ENCODE measurements around the gene MACROD1.

MACROD1 gene

GRCh38 chr11:64007160-64007628 lies 158.7 kb downstream of the MACROD1 start:
- peaks cover 17% of the 10 kb centered on the region for H3K9me3 ChIP-seq
- peaks cover 37% of the 10 kb centered on the region for H3K4me1 ChIP-seq
- no peak overlapping the region for H3K27ac ChIP-seq
- H3K4me3 ChIP-seq = no peak overlapping the region
- H4K20me1 ChIP-seq = peaks cover 70% of the 10 kb centered on the region
- H3K27me3 ChIP-seq = peaks cover 40% of the 10 kb centered on the region
- no peak overlapping the region for H3K9ac ChIP-seq
- H3K36me3 ChIP-seq = 0 out of 2 replicates have a peak, but pooled peaks cover 7% of the 10 kb centered on the region
- no peak for TF ChIP-seq Cebpa-rat (IDR thresholded peaks at IDR 0.05)
- H3K4me2 ChIP-seq = peak overlapping the region; percentile 60

DNA sequence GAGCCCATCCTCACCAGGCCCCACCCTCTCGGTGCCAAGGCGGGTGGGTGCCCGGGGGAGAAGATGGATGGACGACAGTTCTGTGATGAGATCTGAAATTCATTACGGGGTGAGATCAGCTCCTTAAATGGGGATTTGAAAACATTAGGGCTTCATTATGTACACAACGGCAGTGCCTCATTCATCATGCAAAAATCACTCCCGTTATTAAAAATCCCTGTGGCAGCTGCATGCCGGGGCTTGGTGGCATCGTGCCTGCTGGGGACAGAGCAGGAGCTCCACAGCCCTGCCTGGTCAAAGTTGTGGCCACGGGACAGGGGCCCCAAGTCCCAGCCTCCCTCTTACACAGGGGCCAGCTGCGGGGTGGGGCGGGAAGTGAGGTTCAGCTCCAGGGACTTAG lies 159.5 kb downstream of the MACROD1 start:
- TF ChIP-seq Cebpa-rat (IDR thresholded peaks at IDR 0.05) = no peak
- peaks cover 45% of the 10 kb centered on the region for H3K4me1 ChIP-seq
- H3K27me3 ChIP-seq = peaks cover 40% of the 10 kb centered on the region
- peaks cover 78% of the 10 kb centered on the region for H4K20me1 ChIP-seq
- peaks cover 17% of the 10 kb centered on the region for H3K9me3 ChIP-seq
- no peak overlapping the region for H3K9ac ChIP-seq
- no peak overlapping the region for H3K4me3 ChIP-seq
- no peak overlapping the region for H3K4me2 ChIP-seq
- 0 out of 2 replicates have a peak, but pooled peaks cover 7% of the 10 kb centered on the region for H3K36me3 ChIP-seq
- no peak overlapping the region for H3K27ac ChIP-seq

GRCh38 chr11:64005691-64006090 lies 160.2 kb downstream of the MACROD1 start:
- no peak for TF ChIP-seq Cebpa-rat (IDR thresholded peaks at IDR 0.05)
- H3K4me2 ChIP-seq = no peak overlapping the region
- H3K9ac ChIP-seq = no peak overlapping the region
- H3K4me1 ChIP-seq = peaks cover 52% of the 10 kb centered on the region
- H4K20me1 ChIP-seq = peaks cover 85% of the 10 kb centered on the region
- H3K4me3 ChIP-seq = no peak overlapping the region
- H3K27me3 ChIP-seq = peaks cover 40% of the 10 kb centered on the region
- 0 out of 2 replicates have a peak, but pooled peaks cover under 1% of the 10 kb centered on the region for H3K36me3 ChIP-seq
- no peak overlapping the region for H3K27ac ChIP-seq
- H3K9me3 ChIP-seq = peaks cover 11% of the 10 kb centered on the region

DNA sequence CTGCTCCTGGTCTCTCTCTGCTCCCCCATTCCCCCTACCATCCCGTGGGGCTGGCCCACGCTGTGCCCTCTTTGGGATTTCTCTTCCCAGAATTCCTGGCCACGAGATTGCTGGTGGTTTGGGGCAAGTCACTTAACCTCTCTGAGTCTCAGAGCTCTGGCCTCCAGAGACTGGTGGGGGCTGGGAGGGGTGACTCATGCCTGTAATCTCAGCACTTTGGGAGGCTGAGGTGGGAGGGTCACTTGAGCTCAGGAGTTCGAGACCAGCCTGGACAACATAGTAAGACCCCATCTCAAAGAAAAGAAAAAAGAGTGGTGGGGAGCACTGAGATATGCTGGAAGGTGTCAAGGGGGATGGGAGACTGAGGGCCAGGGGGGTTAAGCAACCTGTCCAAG lies 161.3 kb downstream of the MACROD1 start:
- H3K9me3 ChIP-seq = no peaks in the 10 kb centered on the region
- H3K27ac ChIP-seq = no peak overlapping the region
- no peak overlapping the region for H3K9ac ChIP-seq
- H3K36me3 ChIP-seq = no peaks in the 10 kb centered on the region
- peak overlapping the region; percentile 97; the same call in 1 of the 2 replicates for H3K4me2 ChIP-seq
- no peak for TF ChIP-seq Cebpa-rat (IDR thresholded peaks at IDR 0.05)
- H4K20me1 ChIP-seq = peaks cover 95% of the 10 kb centered on the region
- no peak overlapping the region for H3K4me3 ChIP-seq
- H3K27me3 ChIP-seq = peaks cover 46% of the 10 kb centered on the region
- H3K4me1 ChIP-seq = peaks cover 63% of the 10 kb centered on the region

GRCh38 chr11:64003807-64004589 lies 161.9 kb downstream of the MACROD1 start:
- Histone ChIP-seq H3K4me1 (peaks cover 69% of the 10 kb centered on the region), H3K9ac (no peak overlapping the region), H3K36me3 (0 out of 2 replicates have a peak, but pooled peaks cover under 1% of the 10 kb centered on the region), H3K9me3 (no peaks in the 10 kb centered on the region), H3K27ac (peak overlapping the region; percentile 51), H3K4me3 (no peak overlapping the region), H4K20me1 (peaks cover 95% of the 10 kb centered on the region), H3K27me3 (peaks cover 43% of the 10 kb centered on the region), H3K4me2 (peak overlapping the region; percentile 97)
- no peak for TF ChIP-seq Cebpa-rat (IDR thresholded peaks at IDR 0.05)

GRCh38 chr11:64001484-64002420 lies 164.2 kb downstream of the MACROD1 start:
- H3K4me1 ChIP-seq = peaks cover 79% of the 10 kb centered on the region
- peaks cover 23% of the 10 kb centered on the region for H3K36me3 ChIP-seq
- peak overlapping the region; percentile 38; the same call in 1 of the 2 replicates for H3K9ac ChIP-seq
- H3K9me3 ChIP-seq = no peaks in the 10 kb centered on the region
- no peak for TF ChIP-seq Cebpa-rat (IDR thresholded peaks at IDR 0.05)
- peak overlapping the region; percentile 55; the same call in 1 of the 2 replicates for H3K4me3 ChIP-seq
- H3K27me3 ChIP-seq = peaks cover 21% of the 10 kb centered on the region
- H4K20me1 ChIP-seq = peaks cover 95% of the 10 kb centered on the region
- H3K27ac ChIP-seq = peak overlapping the region; percentile 72
- peak overlapping the region; percentile 97 for H3K4me2 ChIP-seq

DNA sequence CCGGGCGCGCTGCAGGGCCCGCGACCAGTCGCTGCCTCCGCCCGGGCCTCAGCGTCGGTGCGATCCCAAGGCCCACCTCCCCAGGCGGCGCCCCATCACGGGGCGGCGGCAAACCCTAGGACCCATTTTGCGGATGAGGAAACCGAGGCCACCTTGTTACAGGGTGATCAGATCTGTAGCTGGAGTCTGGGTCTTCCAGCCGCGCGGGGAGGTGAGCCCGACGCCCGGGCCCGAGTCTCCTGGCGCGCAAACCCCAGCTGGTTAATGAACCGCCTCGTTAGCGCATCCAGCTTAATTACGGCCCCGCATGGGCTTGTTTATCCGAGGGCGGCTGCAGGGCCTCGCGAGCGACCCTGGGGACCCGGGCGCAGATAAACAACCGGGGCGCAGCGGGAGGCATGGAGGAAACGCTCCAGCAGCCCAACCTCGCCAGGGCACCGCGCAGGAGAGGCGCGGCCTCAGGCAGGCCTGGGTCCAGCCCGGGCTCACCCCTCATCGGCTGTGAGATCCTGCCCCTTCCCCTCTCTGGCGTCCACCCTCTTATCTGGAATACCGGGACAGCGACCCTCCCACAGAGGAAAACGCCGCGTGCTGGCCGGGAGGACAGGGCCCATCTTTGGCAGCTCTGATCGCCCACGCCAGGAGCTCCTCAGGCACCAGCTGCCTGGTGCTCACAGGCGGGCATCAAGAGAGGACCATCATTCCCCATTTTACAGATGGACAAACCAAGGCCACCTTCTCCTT lies 165.0 kb downstream of the MACROD1 start:
- Histone ChIP-seq H3K4me2 (peak overlapping the region; percentile 97), H3K27me3 (peaks cover 12% of the 10 kb centered on the region), H3K36me3 (peaks cover 31% of the 10 kb centered on the region), H3K4me1 (peaks cover 85% of the 10 kb centered on the region), H3K9me3 (no peaks in the 10 kb centered on the region), H3K27ac (peak overlapping the region; percentile 15; the same call in 1 of the 2 replicates), H4K20me1 (peaks cover 95% of the 10 kb centered on the region), H3K4me3 (peak overlapping the region; percentile 55), H3K9ac (peak overlapping the region; percentile 29; the same call in 1 of the 2 replicates)
- TF ChIP-seq Cebpa-rat (IDR thresholded peaks at IDR 0.05) = no peak

- Histone ChIP-seq H3K27me3 (0 out of 2 replicates have a peak, but pooled peaks cover 7% of the 10 kb centered on the region), H3K4me2 (peak overlapping the region; percentile 97), H3K36me3 (peaks cover 39% of the 10 kb centered on the region), H4K20me1 (peaks cover 95% of the 10 kb centered on the region), H3K9ac (peak overlapping the region; percentile 29; the same call in 1 of the 2 replicates), H3K27ac (no peak overlapping the region), H3K9me3 (no peaks in the 10 kb centered on the region), H3K4me1 (peaks cover 85% of the 10 kb centered on the region), H3K4me3 (peak overlapping the region; percentile 55)
- TF ChIP-seq Cebpa-rat (IDR thresholded peaks at IDR 0.05) = no peak
Measured at GRCh38 chr11:64000026-64000739, 165.7 kb downstream of the MACROD1 start.
